ENCODE data around the gene CYBA.

GRCh38 chr16:88655053-88655732 lies 4.3 kb upstream of the CYBA start:
- TF ChIP-seq CREB1 (IDR thresholded peaks at IDR 0.05; ENCODE audit: low read depth), result no peak
- TF ChIP-seq TCF12 (IDR thresholded peaks at IDR 0.05; ENCODE audit: low read depth, low read length), result no peak
- TF ChIP-seq RAD21 (IDR thresholded peaks at IDR 0.05; ENCODE audit: insufficient read depth, low read depth, low read length), result no peak
- no peak for TF ChIP-seq EZH2 (IDR thresholded peaks at IDR 0.05; ENCODE audit: borderline replicate concordance, control insufficient read depth, low read depth, low read length)
- no peak for TF ChIP-seq ZBTB40 (IDR thresholded peaks at IDR 0.05; ENCODE audit: borderline replicate concordance)
- no peak for TF ChIP-seq IRF4 (IDR thresholded peaks at IDR 0.05; ENCODE audit: low read depth, low read length)
- TF ChIP-seq POLR2AphosphoS5 (IDR thresholded peaks at IDR 0.05; ENCODE audit: low read length), result no peak
- no peak for TF ChIP-seq KLF5 (IDR thresholded peaks at IDR 0.05; ENCODE audit: partially characterized antibody)
- TF ChIP-seq CTCF (IDR thresholded peaks at IDR 0.05 in 2 of 3, conservative IDR thresholded peaks at IDR 0.05 in 1 of 3; ENCODE audit: control insufficient read depth in 2 of 3, extremely low read depth in 1 of 3, insufficient read depth in 1 of 3, low read depth in 3 of 3, low read length in 3 of 3), result no peak
- TF ChIP-seq HDAC2 (IDR thresholded peaks at IDR 0.05), result no peak

Measured in GM12878 (cell line).